Kidney glomerular epithelial cell (primary cell): ENCODE measurements around the gene MAP1B.
A peak's percentile ranks its signal among the peaks of the same experiment; 100 is the strongest.

Experiments used
- DNase-seq: peaks from one replicate; lab custom pipeline; 2025; lab: John Stamatoyannopoulos, UW

The MAP1B gene

GRCh38 chr5:72133212-72133990 lies 26.1 kb downstream of the MAP1B start:
- peak; percentile 45 for DNase-seq

DNA sequence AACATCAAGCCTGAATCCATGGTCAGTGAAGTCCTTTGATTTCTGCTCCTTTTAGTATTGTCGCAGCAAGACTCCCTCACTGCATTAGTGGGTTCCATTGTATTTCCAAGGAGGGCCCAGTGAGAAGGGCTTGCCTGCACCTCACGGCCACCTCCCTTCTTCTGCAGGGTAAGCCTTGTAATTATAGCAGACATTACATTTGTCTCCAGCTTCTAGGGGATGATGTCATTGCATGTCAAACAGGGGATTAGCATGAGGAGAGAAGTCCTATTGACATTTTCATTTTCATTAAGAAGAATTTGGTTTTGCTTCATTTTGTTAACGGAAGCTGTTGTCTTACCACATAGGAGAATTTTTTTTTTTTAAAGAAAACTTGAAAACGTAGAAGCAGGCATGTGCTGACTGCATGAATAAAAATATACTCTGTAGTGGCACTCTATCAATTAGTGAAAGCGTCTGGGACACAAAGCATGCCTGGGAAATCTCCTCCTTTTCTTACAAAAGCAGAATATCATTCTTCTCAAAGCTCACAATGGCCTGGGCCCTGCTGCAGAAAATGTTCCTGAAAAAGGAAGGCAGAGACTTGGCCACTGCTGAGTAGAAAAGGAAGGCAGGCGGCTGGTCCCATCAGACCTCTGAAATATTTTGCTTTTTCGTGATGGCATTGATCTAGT lies 27.1 kb downstream of the MAP1B start:
- DNase-seq: no peak

- DNase-seq: no peak
Observed at GRCh38 chr5:72137826-72138409, 30.6 kb downstream of the MAP1B start.

DNA sequence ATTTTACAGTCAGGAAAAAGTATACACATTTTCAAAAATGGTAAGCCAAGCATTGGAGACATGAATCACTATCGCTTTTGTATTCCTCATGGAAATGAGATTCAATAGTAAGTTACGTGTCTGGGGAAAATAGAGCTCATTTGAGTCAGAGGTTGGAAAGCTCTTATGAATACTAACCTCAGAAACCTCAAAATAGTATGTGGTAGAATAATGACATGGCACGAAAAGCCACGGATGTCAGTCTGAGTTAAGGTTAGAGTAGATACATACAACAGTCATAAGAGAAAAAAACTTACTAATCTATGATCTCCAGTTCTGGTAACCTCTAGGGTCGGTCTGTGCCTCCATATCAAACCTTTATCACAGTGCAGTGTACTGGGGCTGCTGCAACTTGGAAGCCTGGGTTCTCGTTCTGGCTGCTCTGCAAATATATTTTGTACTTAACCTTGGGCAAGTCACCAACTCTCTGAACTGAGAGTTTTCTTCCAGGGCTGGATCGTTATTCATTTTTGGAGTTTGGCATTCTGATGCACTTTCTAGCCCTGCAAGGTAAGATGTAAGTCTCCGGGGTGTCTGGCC lies 31.8 kb downstream of the MAP1B start:
- peak; percentile 34 for DNase-seq

- DNase-seq: no peak
Observed at GRCh38 chr5:72140711-72141110, 33.4 kb downstream of the MAP1B start.

GRCh38 chr5:72141440-72142355 lies 34.4 kb downstream of the MAP1B start:
- DNase-seq: peak; percentile 77

DNA sequence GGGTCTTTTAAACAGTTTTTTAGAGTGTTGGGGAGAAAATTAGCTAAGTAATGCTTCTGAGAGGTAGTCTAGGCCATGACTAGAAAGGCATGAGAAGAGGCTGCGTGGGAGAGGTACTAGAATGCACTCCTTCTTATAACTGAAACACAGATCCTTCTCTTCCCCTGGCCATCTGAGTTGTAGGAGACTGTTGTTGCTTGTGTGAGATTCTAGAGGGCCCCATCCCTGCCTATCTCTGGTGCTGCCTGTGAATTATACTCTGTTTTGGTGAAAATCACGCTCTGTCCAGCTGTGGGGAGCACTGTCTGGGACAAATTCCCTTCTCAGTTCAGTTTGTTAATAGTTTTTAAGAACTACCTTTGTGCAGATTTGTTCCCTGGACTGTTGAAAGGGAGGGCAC lies 37.5 kb downstream of the MAP1B start:
- DNase-seq: no peak

DNA sequence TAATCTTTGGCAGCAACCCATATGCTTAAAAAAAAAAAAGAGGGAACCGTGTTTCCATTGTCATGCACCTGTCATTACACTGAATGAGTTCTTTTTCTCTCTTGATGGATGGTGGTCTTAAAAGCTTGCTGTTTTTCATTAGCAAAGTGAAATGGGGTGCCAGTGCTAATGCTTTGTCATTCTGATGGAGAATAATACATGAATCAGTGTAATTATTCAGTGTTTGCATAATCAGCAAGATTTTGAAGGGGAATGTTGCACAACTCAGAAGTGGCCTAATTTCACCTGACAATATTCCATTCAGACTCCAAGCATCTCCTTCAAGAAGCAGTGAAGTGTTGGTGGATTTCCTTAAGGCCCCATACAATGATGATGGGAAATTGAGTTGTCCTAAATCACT lies 38.1 kb downstream of the MAP1B start:
- no peak for DNase-seq

GRCh38 chr5:72146056-72146455 lies 38.8 kb downstream of the MAP1B start:
- no peak for DNase-seq

GRCh38 chr5:72147569-72147968 lies 40.3 kb downstream of the MAP1B start:
- DNase-seq: no peak

DNA sequence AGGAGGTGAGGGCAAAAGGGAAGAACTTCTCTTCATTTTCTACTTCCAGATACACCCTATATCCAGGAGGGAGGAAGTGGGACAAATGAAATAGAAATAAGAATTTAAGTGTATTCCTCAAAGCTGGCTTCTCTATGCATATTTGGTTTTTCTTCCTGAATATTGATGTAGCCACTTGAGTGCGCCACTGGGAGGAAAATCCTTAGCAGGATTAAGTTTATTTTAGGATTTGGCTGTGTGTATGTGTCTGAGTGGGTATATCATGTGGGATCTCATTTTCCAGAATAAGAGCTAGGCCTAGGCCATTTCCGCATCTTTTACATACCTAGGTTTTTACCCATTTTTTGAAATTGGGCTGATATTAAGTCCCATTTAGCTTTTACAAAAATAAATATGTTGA lies 42.5 kb downstream of the MAP1B start:
- no peak for DNase-seq

GRCh38 chr5:72151169-72151568 lies 43.9 kb downstream of the MAP1B start:
- DNase-seq: no peak

DNA sequence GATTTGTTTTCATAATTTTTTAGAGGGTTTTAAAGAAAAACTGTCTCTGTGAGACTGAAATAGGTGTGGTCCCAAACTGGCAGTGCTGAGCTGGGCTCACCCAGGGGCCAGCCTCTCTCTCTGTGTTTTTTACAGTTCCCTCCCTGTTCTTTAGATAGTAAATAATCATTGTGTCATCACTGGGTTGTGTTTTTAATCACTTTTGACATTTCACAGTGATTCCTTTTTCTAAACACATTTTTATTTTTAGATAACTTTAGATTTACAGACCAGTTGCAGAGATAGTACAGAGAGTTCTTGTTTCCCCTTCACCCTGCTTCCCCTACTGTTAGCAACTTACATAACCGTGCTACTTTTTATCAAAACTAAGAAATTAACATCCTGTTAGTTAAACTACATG lies 44.4 kb downstream of the MAP1B start:
- DNase-seq: no peak

DNA sequence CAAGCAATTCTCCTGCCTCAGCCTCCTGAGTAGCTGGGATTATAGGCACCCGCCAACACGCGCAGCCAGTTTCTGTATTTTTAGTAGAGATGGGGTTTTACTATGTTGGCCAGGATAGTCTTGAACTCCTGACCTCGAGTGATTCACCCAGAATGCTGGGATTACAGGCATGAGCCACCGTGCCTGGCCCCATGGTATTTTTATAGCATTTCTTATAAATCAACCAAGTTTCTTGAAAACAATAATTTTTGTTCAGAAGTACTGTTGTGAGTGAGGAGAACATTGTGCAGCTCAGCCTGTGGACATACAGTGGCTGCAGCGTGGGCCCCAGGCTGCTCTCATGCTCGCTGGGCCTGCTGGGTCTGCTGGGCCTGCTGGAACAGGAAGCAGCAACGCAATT lies 45.3 kb downstream of the MAP1B start:
- DNase-seq: no peak

DNA sequence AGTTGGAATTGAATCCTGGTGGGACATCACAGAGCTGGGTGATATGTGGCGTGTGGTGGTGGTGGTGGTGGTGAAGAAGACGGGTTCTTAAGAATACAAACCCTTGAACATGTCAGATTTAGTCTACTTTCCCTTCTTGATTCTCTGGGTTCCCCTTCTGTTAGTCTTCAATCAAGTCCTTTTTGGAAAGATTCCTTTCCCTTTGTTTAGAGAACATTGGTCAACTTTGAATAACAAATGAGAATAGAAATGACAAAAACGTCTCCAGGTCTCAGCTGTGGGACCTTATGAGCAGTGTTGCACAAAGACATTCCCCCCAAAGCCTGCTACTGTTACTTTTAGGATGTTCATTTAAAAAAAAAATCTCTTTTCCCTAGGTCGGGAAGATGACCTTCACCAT lies 46.3 kb downstream of the MAP1B start:
- no peak for DNase-seq

GRCh38 chr5:72154076-72154756 lies 46.9 kb downstream of the MAP1B start:
- no peak for DNase-seq

- DNase-seq: peak; percentile 19
Observed at GRCh38 chr5:72156946-72157624, 49.8 kb downstream of the MAP1B start.

- no peak for DNase-seq
Observed at GRCh38 chr5:72157625-72157962, 50.3 kb downstream of the MAP1B start.

DNA sequence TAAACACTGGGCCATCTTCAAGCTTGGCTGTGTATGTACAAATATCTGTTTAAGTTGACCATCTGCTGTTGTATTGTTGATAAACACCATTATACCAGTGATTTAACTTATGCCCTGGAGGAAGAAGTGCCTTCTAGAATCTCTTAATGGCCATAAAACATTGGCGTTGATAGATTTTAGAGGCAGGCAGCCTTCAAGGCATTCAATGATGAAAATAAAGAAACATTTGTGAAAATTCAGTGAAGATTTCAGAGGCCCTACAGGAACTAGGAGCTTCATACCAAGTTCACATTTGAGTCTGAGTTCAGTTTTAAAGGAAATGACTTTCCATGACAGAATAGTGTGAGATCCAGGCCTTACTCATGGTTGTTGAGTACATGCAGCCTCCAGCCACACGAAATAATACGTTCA lies 52.2 kb downstream of the MAP1B start:
- no peak for DNase-seq

DNA sequence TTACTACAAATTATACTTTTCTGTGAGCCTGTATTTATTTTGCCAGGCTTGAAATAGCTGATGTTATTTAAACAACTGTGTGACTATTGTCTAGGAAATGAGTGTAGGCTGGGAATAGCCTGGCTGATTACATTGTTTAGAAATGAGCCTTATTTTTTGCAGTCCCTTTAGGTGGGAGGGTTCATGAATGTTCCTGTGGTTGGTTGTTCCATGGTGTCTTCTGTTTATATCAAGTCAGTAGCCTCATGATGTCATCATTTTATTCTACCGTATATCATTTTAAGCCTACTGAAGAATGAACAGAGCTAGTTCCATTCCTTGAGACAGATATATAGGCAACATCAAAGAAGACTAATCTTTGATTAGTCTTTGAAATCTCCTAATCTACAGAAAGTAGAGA lies 53.1 kb downstream of the MAP1B start:
- peak; percentile 31 for DNase-seq

DNA sequence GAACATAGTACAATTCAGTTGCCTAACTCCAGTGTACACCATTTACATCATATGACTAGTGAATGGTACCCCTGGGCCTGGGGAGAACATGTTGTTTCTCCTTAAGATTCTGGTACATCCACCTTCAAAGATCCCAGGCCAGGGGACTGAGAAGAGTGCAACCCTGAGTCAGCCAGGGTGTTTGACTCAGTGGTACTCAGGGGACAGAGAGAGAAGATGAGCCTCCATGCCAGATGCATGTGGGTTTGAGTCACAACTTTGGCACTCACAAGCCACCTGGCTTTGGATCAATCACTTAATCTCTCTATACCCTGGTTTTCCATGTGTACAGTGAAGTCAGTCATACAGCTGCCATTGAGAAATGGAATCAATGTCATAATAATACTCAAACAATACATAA lies 53.7 kb downstream of the MAP1B start:
- no peak for DNase-seq
